C4-2B (cell line): ENCODE data around the gene TRERF1.

ENCODE experiments used
- CTCF ChIP-seq: fragments of 450-650 bp; conservative IDR thresholded peaks from 2 replicates; pipeline ENCODE4 v1.5.1; 2017; ENCODE audit warnings: mild to moderate bottlenecking
- ZFX ChIP-seq: fragments of 450-650 bp; IDR thresholded peaks from 2 replicates; pipeline ENCODE4 v1.6.1; 2017

GRCh38 chr6:42387336-42387735 is 64.4 kb downstream of the TRERF1 start:
- TF ChIP-seq CTCF: no peak
- TF ChIP-seq ZFX: no peak
